ENCODE measurements around the gene OTOGL. TPM values are rescaled to one million over a fixed set of nuclear protein-coding genes. Genes with fewer than 3 reads are reported as not detected.

The OTOGL gene
- total RNA-seq, 1 experiment from 2014 or later = 3.4 TPM

- DNase-seq (ENCODE audit: extremely low read depth, low read depth) = no peak
Measured at GRCh38 chr12:80419644-80420043, 320.3 kb downstream of the OTOGL start.

GRCh38 chr12:80420075-80420474 lies 320.7 kb downstream of the OTOGL start:
- DNase-seq (ENCODE audit: extremely low read depth, low read depth) = no peak

- DNase-seq (ENCODE audit: extremely low read depth, low read depth) = no peak
Measured at GRCh38 chr12:80422550-80422949, 323.2 kb downstream of the OTOGL start.

Small RNA genes within 50 kb of the gene (small RNA-seq; reads per million reads assigned to genes)
- gene RN7SKP261 = 0 to 0.02 reads per million in 2 experiments
- gene RNU7-106P = 0 reads per million in 2 experiments

Other genes starting within 250 kb of the OTOGL start
- gene PPP1R12A, start 164.4 kb upstream of the OTOGL start, total RNA-seq (2014; rRNA removed; shearing (Covaris generic)) = 48.2 and 76.5 TPM in 2 replicates